Inflammatory macrophage treated with lipopolysaccharide for 1 hour (primary cell): ENCODE results near the gene TMA7.
"Not testable (repeated sequence)": the region's sequence is repeated elsewhere in the genome, so short reads cannot be mapped to it uniquely, and the experiment has no call there.

ENCODE experiments used
- DNase-seq, 2 donors: peaks; one replicate each; pipeline ENCODE4 v3.0.0-alpha.2; 2020 to 2022

The TMA7 gene

GRCh38 chr3:48439820-48440589 is at the start of gene TMA7, which contains the start of gene CCDC51:
Gene TMA7, plus strand, starts transcription at chr3:48440257. Its CDS starts 40 bp downstream, at chr3:48440297.
Gene CCDC51, minus strand, starts transcription at chr3:48440119. Its CDS starts 4,991 bp downstream, at chr3:48435128.
- DNase-seq = peak; percentile 96 to 97

- no peak for DNase-seq
Measured at GRCh38 chr3:48394391-48394790, 45.7 kb upstream of the TMA7 start.

GRCh38 chr3:48395714-48396113 is 44.3 kb upstream of the TMA7 start:
- DNase-seq = no peak

- DNase-seq = no peak
Measured at GRCh38 chr3:48397767-48398681, 42.0 kb upstream of the TMA7 start.

DNA sequence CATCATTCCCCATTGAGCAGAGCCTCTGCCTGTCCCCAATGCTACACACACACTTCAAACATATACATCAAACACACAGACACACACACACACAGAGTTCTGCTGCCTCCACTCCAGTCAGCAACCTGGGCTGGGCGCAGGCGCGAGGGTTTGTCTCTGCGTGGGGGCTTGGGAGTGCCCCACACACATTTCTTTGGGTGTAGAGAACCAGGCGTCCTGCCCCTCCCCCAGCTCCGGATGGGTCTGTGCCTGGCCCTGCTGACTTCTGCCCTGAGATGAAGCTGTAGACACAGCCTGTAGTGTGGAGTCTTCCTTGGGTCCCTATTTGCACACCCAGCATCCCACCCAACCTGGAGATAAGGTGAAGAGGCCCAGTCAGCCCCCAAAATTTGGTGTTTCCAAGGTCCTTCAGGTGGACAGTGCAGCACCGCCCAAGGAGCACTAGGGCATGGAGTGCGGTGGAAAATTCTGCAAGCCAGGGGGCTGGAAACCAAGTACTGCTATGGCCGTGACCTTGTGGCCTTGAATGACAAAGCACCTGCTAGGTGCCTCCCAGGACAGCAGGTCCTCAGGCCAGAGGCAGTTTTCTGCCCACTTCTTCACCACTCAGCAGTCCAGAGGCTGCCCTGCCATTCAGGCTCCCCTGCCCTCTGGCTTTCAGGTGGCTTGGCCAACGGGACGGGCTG is 41.2 kb upstream of the TMA7 start:
- DNase-seq = no peak

GRCh38 chr3:48399387-48400172 is 40.5 kb upstream of the TMA7 start:
- no peak for DNase-seq

- peak; percentile 28 to 61 for DNase-seq
Measured at GRCh38 chr3:48400824-48401433, 39.1 kb upstream of the TMA7 start.

DNA sequence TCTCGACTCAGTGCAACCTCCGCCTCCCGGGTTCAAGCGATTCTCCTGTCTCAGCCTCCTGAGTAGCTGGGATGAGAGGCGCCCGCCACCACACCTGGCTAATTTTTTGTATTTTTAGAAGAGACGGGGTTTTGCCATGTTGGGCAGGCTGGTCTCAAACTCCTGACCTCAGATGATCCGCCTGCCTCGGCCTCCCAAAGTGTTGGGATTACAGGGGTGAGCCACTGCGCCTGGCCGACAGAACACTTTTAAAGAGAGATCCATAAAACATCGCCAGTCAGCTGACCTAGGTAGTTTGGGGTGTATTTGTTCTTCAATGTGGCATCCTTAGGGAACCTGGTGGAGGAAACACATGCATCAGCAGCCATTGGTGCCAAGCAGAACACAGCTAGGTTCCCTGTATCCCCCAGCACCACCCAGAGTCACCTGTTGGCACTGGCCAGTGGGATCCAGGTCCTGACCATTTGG is 38.6 kb upstream of the TMA7 start:
- not testable (repeated sequence) for DNase-seq

DNA sequence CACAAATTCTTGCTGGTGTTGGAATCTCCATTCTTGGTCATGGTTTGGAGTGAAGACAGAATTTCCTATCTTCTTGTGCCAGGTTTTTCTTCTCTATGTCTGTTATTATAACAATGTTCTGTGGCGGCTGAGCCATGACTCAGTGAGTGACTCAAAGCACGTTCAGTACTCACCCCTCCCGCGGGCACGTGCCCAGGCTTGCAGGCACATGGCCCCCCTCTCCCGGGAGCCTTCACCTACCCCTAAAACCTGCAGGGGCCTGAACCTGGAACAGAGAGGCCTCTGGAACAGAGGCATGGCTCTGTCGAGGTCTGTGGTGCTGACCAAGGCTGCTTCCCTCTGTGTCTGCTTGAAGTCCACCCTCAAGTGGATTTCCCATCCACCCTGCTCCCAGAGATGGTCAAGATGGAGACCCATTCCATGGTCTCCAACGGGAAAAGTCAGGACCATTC is 37.8 kb upstream of the TMA7 start:
- no peak for DNase-seq

DNA sequence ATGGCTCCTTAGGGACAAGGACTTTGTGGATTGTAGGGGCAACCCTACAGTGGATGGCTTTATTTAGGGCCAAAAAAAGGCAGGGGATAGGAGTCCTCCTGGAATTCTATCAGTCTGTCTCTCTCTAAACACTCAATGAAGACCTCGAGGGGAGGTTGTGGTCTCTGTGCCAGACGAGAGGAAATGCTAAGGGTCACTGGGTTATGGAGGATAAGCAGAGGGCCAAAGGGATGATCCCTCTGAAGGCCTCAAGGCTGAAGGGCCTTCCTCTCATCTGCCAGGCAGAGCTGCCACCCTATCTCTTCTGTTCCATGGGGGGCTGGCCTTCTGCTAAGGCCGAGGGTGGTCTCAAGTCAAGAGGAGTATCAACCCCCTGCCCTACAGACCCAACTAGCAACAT is 37.1 kb upstream of the TMA7 start:
- DNase-seq = no peak

GRCh38 chr3:48403533-48404439 is 36.3 kb upstream of the TMA7 start:
- DNase-seq = no peak

- DNase-seq = no peak
Measured at GRCh38 chr3:48404440-48405342, 35.4 kb upstream of the TMA7 start.

DNA sequence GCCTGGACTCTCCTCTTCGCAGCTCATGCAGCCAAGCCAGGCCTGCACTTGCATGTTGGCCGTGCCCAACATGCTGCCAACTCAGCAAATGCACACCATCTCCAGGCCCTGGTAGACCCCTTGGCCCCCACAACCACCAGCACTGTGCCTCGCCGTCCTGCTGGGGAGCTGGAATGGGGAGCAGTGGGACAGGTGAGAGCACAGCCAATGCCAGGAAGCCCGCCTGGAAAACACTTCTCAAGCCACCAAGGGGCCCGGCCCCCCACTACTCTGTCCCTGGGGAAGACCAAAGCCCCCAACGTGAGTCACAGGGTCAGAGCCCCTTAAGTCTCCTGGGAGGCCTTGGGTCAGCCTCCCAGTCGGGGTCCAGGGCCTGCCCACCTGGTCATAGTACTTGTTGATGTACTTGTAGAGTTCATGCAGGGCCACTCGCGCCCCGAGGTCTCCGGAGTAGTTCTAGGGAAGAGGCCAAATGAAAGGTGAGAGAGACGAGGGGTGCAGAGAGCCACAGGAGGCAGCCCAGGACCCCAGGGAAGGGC is 34.6 kb upstream of the TMA7 start:
- DNase-seq = no peak

GRCh38 chr3:48405971-48406370 is 34.1 kb upstream of the TMA7 start:
- DNase-seq = no peak

DNA sequence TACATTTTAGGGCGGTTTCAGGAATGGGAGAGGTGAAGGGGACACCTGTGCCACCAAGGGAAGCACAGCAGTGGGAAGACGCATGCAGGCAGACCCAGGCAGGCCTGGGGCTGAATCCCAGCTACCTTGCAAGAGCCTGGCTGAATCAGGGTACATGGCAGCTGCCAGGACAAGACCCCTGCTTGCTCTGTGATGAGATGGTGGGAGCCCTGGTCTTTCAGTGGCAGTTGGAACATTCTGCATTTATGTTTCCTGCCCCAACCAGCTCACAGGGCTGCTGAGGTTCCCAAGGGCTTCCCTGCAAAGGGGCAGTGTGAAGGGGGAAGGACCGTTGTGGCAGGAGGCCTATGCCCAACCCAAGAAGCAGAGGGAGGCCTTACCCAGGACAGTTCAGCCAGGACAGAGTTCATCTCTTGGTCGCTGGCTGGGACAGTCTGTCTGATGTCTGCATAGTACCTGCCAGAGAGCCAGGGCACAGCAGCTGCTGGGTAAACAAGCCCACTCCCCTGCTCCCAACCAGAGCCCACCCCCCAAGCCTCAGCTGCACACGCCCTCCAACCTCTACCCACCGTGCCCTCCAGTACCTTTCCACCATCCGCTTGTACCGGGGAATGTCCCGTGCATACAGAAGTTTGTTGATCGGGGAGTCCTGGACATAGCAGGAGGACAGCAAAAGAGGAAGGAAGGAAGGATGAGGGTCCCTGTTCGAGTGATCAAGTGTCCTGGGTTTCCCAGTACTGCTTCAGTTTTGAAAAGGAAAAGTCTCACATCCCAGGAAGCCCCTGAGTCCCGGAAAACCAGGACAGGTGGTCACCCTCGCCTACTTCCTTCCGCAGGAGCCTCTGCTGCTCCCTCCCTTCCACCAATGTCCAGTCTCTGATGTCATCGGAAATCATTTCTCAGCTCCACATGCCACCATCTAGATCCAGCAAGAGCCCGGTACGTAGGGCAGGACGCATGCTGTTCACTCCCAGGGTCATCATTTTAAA is 33.3 kb upstream of the TMA7 start:
- DNase-seq = no peak

DNA sequence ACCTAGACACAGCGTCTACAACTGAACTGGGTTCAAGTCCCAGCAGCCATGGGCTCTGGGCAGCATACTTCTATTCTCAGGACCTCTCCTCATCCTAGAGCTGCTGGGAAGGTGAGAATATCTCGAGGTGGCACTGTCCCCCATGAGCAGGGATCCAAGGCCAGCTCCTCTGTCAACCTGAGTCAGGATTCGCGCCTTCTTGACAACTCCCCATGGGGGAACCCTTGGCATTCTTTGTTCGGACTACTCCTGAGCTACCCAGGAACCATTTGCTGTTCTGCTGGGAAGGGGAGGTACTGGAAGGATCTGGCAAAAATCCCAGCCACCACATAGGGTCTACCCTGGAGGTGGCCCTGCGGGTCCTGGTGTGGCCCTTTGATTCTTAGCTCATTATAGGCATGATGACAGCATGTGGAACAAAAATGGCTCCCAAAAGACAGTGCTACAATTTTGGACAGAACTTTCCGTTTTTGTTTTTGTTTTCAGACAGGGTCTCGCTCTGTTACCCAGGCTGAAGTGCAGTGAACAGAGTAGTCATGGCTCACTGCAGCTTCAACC is 32.4 kb upstream of the TMA7 start:
- no peak for DNase-seq

DNA sequence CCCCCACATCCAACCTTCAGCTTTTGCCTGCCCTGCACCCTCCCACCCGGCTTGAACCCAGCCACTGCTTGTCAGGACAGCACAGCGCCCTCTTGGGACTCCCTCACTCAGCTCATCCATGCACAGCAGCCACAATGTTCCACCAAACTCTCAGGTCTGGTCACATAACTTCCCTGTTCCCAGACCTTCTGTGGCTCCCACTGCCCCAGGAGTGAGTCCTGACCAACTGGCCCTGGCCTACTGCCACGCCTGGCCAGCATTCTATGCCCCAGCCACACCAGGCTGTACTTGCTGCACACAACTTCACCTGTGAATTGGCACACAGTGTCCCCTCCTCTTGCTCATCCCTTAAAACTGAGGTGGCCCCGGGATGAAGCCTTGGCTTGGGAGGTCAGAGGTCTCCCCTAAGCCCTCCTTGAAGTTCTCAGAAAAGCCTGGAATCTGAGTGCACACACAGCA is 31.2 kb upstream of the TMA7 start:
- DNase-seq = no peak
